ENCODE data around the gene CHST14.

DNA sequence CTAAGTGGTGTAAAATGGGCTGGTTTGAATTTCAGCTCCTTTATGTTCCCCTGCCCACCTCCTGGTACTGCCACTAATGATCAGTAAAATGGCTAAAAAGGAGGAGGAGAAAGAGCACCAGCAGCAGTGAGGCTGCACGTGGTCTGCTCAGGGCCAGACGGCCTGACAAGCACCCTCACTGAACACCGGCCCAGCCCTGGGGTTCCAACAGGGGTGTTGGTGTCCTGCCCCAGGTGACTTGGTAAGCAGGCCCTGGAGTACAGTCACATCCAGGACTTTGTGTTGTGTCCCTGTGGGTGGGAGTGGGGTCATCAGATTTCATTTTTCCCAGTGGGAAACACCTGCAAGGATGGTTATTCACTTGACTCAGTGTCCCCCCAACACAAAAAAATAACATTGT, 24.6 kb upstream of the CHST14 start:
- TF ChIP-seq, protein P1, sequence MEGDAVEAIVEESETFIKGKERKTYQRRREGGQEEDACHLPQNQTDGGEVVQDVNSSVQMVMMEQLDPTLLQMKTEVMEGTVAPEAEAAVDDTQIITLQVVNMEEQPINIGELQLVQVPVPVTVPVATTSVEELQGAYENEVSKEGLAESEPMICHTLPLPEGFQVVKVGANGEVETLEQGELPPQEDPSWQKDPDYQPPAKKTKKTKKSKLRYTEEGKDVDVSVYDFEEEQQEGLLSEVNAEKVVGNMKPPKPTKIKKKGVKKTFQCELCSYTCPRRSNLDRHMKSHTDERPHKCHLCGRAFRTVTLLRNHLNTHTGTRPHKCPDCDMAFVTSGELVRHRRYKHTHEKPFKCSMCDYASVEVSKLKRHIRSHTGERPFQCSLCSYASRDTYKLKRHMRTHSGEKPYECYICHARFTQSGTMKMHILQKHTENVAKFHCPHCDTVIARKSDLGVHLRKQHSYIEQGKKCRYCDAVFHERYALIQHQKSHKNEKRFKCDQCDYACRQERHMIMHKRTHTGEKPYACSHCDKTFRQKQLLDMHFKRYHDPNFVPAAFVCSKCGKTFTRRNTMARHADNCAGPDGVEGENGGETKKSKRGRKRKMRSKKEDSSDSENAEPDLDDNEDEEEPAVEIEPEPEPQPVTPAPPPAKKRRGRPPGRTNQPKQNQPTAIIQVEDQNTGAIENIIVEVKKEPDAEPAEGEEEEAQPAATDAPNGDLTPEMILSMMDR (IDR thresholded peaks at IDR 0.05), result no peak
- no peak for TF ChIP-seq ZFX (IDR thresholded peaks at IDR 0.05; ENCODE audit: borderline replicate concordance)

Data from 22Rv1 (cell line).